HEK293 (cell line): ENCODE results near the gene NLGN1.

Experiments used
- ZBTB1 ChIP-seq: fragments of 450-650 bp; formaldehyde crosslinking; IDR thresholded peaks from 2 replicates; pipeline ENCODE4 v1.5.1; 2016; ENCODE audit warnings: missing biosample characterization, missing genetic modification characterization
- ZNF76 ChIP-seq: fragments of 450-650 bp; formaldehyde crosslinking; IDR thresholded peaks from 2 replicates; pipeline ENCODE4; 2016; ENCODE audit warnings: low read depth, missing biosample characterization, missing genetic modification characterization, borderline replicate concordance

DNA sequence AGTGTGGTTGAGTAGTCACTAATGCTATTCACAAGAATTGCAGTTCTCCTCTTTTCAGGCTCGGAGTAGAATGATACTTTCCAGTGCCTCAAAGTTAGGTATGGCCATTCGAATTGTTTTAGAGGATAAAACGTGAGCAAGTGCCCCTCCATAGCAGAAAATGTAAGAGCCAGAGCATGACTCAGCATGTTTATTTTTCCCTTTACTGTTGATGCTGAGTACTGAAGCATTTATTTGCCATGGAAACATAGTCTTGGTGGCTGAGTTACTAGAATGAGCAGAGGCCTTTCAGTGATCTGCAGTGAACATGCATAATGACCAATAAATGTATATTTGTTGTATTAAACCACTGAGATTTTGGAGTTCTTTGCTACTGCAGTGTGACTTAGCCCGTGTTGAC, 540.6 kb downstream of the NLGN1 start:
- TF ChIP-seq ZNF76: no peak
- no peak for TF ChIP-seq ZBTB1
